ENCODE measurements around the gene FGF8.

FGF8 gene

GRCh38 chr10:101725296-101726114, 50.4 kb downstream of the FGF8 start:
- no peak for TF ChIP-seq JUND (IDR thresholded peaks at IDR 0.05; ENCODE audit: low read depth)
- in situ Hi-C loops (cut with HindIII; ENCODE audit: low pct_unique_long_range_greater_than_20kb, low sequenced_read_pairs): no loop called here
- no peak for DNase-seq (ENCODE audit: low read depth in 1 of 2, low spot score in 1 of 2)

GRCh38 chr10:101724446-101724845, 51.5 kb downstream of the FGF8 start:
- no peak for TF ChIP-seq JUND (IDR thresholded peaks at IDR 0.05; ENCODE audit: low read depth)
- in situ Hi-C loops (cut with HindIII; ENCODE audit: low pct_unique_long_range_greater_than_20kb, low sequenced_read_pairs): no loop called here
- no peak for DNase-seq (ENCODE audit: low read depth in 1 of 2, low spot score in 1 of 2)

- TF ChIP-seq JUND (IDR thresholded peaks at IDR 0.05; ENCODE audit: low read depth): no peak
- in situ Hi-C loops (cut with HindIII; ENCODE audit: low pct_unique_long_range_greater_than_20kb, low sequenced_read_pairs): no loop called here
- no peak for DNase-seq (ENCODE audit: low read depth in 1 of 2, low spot score in 1 of 2)
Measured at GRCh38 chr10:101723176-101723575, 52.7 kb downstream of the FGF8 start.

GRCh38 chr10:101721806-101722205, 54.1 kb downstream of the FGF8 start:
- no peak for TF ChIP-seq JUND (IDR thresholded peaks at IDR 0.05; ENCODE audit: low read depth)
- no peak for DNase-seq (ENCODE audit: low read depth in 1 of 2, low spot score in 1 of 2)
- in situ Hi-C loops (cut with HindIII; ENCODE audit: low pct_unique_long_range_greater_than_20kb, low sequenced_read_pairs): no loop called here

GRCh38 chr10:101720606-101721230, 55.2 kb downstream of the FGF8 start:
- DNase-seq (ENCODE audit: low read depth in 1 of 2, low spot score in 1 of 2): no peak
- in situ Hi-C loops (cut with HindIII; ENCODE audit: low pct_unique_long_range_greater_than_20kb, low sequenced_read_pairs): no loop called here
- TF ChIP-seq JUND (IDR thresholded peaks at IDR 0.05; ENCODE audit: low read depth): no peak
